Endothelial cell of umbilical vein (primary cell): ENCODE measurements around the gene HPSE2. TPM values are rescaled to one million over a fixed set of nuclear protein-coding genes. Genes with fewer than 3 reads are reported as not detected.

Experiments used
- BruUV-seq: library from RNA; stranded (reverse); fragments of 400-500 nt; replicated peaks from 2 replicates; lab custom pipeline; 2021; lab: Mats Ljungman, UMichigan
- CTCF ChIA-PET: fragments of 300-600, 350-600 bp; sonication (Branson Sonifier 250); formaldehyde crosslinking; loops from one replicate; lab custom pipeline; 2021; ENCODE audit warnings: antibody characterized with exemption, inconsistent platforms; lab: Charles Lee
- POLR2A ChIA-PET: fragments of 300-600, 350-600 bp; sonication (Branson Sonifier 250); formaldehyde crosslinking; loops from one replicate; lab custom pipeline; 2021; ENCODE audit warnings: antibody characterized with exemption, inconsistent platforms; lab: Charles Lee
- DNase-seq: peaks from one replicate; pipeline ENCODE4 v3.0.0-alpha.2; 2011; ENCODE audit warnings: low read depth, low spot score
- FAIRE-seq: peaks from 2 replicates; lab custom pipeline; 2011; peaks lifted over from hg19 to GRCh38; lab: Jason Lieb, UNC
- H2AFZ ChIP-seq: 2 replicates; pipeline ENCODE4 v1.6.0; 2012; ENCODE audit warnings: low read depth, low read length, control low read depth, inconsistent platforms
- H3K27ac ChIP-seq: 2 replicates; pipeline ENCODE4 v1.5.1; 2011; ENCODE audit warnings: low read depth, mild to moderate bottlenecking, control low read depth, low read length, moderate library complexity; ENCODE audit not compliant: insufficient read depth
- H3K27me3 ChIP-seq, 2 experiments: 2 replicates each; pipeline versions ENCODE4 v1.6.0 to v1.6.1; 2011; ENCODE audit warnings: low read length in 2 of 2, mixed read lengths in 1 of 2; ENCODE audit not compliant: control insufficient read depth in 2 of 2, insufficient read depth in 2 of 2
- H3K36me3 ChIP-seq, 2 experiments: 2 replicates in 1 of 2; 3 replicates in 1 of 2; pipeline ENCODE4 v1.5.1; 2011; ENCODE audit warnings: low read length in 2 of 2, mild to moderate bottlenecking in 1 of 2, moderate library complexity in 1 of 2; ENCODE audit not compliant: control insufficient read depth in 2 of 2, insufficient read depth in 2 of 2; ENCODE audit errors: extremely low read depth in 1 of 2
- H3K4me1 ChIP-seq: 3 replicates; pipeline ENCODE4 v1.5.1; 2011; ENCODE audit warnings: mild to moderate bottlenecking, low read length; ENCODE audit not compliant: control insufficient read depth, insufficient read depth; ENCODE audit errors: extremely low read depth
- H3K4me2 ChIP-seq: 2 replicates; pipeline ENCODE4 v1.6.1; 2011; ENCODE audit warnings: low read length, control low read depth, mixed read lengths; ENCODE audit not compliant: insufficient read depth
- H3K4me3 ChIP-seq, 3 experiments: fragments of 200-600 bp in 1 of 3; sonication (generic), shearing (Covaris generic) in 1 of 3; replicated peaks in 1 of 3; 2 replicates each; pipeline ENCODE4 v1.5.1; 2011 to 2016; ENCODE audit warnings: control low read depth in 3 of 3, low read length in 3 of 3, mild to moderate bottlenecking in 2 of 3, inconsistent platforms in 1 of 3, low read depth in 1 of 3, moderate library complexity in 1 of 3; ENCODE audit not compliant: insufficient read depth in 1 of 3
- H3K79me2 ChIP-seq: 2 replicates; pipeline ENCODE4 v1.6.0; 2012; ENCODE audit warnings: low read length, inconsistent platforms; ENCODE audit not compliant: control insufficient read depth, insufficient read depth
- H3K9ac ChIP-seq: replicated peaks from 2 replicates; pipeline ENCODE3; 2011; ENCODE audit warnings: low read length, control low read depth; ENCODE audit not compliant: insufficient read depth; ENCODE audit errors: extremely low read depth
- H3K9me1 ChIP-seq: replicated peaks from 3 replicates; pipeline ENCODE4 v1.6.0; 2011; ENCODE audit warnings: mild to moderate bottlenecking, low read length; ENCODE audit not compliant: control insufficient read depth, insufficient read depth; ENCODE audit errors: extremely low read depth
- H3K9me3 ChIP-seq: replicated peaks from 2 replicates; pipeline ENCODE4 v1.5.1; 2012; ENCODE audit warnings: low read length, inconsistent platforms; ENCODE audit not compliant: control insufficient read depth, insufficient read depth
- H4K20me1 ChIP-seq: replicated peaks from 2 replicates; pipeline ENCODE3; 2011; ENCODE audit warnings: mild to moderate bottlenecking, low read length; ENCODE audit not compliant: control insufficient read depth, insufficient read depth; ENCODE audit errors: extremely low read depth
- CTCF ChIP-seq, 2 donors: IDR thresholded peaks; 1 replicate in 1 of 2; 2 replicates in 1 of 2; pipeline ENCODE4 v1.5.1; 2011; ENCODE audit warnings: low read length in 2 of 2, mild to moderate bottlenecking in 2 of 2, moderate library complexity in 2 of 2, control low read depth in 1 of 2, inconsistent platforms in 1 of 2, low read depth in 1 of 2; ENCODE audit not compliant: insufficient read depth in 1 of 2; ENCODE audit errors: extremely low read depth in 1 of 2
- EZH2 ChIP-seq: IDR thresholded peaks from 2 replicates; pipeline ENCODE4 v1.6.1; 2012; ENCODE audit warnings: borderline replicate concordance, low read depth, mild to moderate bottlenecking, moderate library complexity, low read length, inconsistent platforms; ENCODE audit not compliant: severe bottlenecking
- FOS ChIP-seq: IDR thresholded peaks from 2 replicates; pipeline ENCODE4 v1.6.1; 2011; ENCODE audit warnings: mild to moderate bottlenecking, low read length, moderate library complexity, borderline replicate concordance; ENCODE audit not compliant: insufficient read depth
- GATA2 ChIP-seq: IDR thresholded peaks from 2 replicates; pipeline ENCODE4 v1.7.0; 2011; ENCODE audit warnings: low read depth, mild to moderate bottlenecking, moderate library complexity, mixed read lengths, low read length; ENCODE audit not compliant: insufficient read length, insufficient read depth
- JUN ChIP-seq: IDR thresholded peaks from 2 replicates; pipeline ENCODE4 v1.6.1; 2011; ENCODE audit warnings: borderline replicate concordance, low read depth; ENCODE audit not compliant: insufficient read length, insufficient read depth
- MYC ChIP-seq: IDR thresholded peaks from one replicate; pipeline ENCODE4 v1.6.1; 2011; ENCODE audit warnings: mild to moderate bottlenecking, low read depth, low read length
- POLR2A ChIP-seq: IDR thresholded peaks from 2 replicates; pipeline ENCODE4 v1.6.1; 2012; ENCODE audit warnings: low read depth, mild to moderate bottlenecking, control low read depth, low read length
- POLR2AphosphoS5 ChIP-seq: IDR thresholded peaks from 2 replicates; pipeline ENCODE4 v1.6.1; 2012; ENCODE audit warnings: low read depth, mild to moderate bottlenecking, control low read depth, low read length, moderate library complexity; ENCODE audit not compliant: insufficient read depth
- dilution Hi-C: fragments of 300-500 bp; cut with MboI; formaldehyde crosslinking; loops from one replicate; pipeline ENCODE4 v1.15.0; 2019; ENCODE audit warnings: low sequenced_read_pairs; ENCODE audit not compliant: extremely low pct_ligation_motif_present
- intact Hi-C: fragments of 100-400 bp; cut with micrococcal nuclease; formaldehyde crosslinking; loops from one replicate; pipeline ENCODE4 v1.10.0; 2022
- polyA plus RNA-seq, 4 experiments: library from polyadenylated mRNA; depleted of rRNA in 3 of 4; stranded (reverse) in 3 of 4; unstranded in 1 of 4; fragments of >200 nt; gene quantifications; 2 replicates each; pipeline versions ENCODE4 v1.2.1 to v1.2.3, GENCODE V29; 2011 to 2012; ENCODE audit warnings: missing spikeins in 1 of 4
- total RNA-seq: library from RNA; stranded (reverse); gene quantifications from 2 replicates; pipeline ENCODE4 v1.2.3, GENCODE V29; 2021
- TF ChIP-seq, protein P1 (sequence below): IDR thresholded peaks from 2 replicates; pipeline ENCODE4 v1.6.1; 2011; ENCODE audit not compliant: insufficient read depth, insufficient read length

HPSE2 gene
- total and polyA plus RNA-seq, 2 donors (not counting 3 experiments of a cell fraction or from before 2014, with no cell fraction given) = not detected

DNA sequence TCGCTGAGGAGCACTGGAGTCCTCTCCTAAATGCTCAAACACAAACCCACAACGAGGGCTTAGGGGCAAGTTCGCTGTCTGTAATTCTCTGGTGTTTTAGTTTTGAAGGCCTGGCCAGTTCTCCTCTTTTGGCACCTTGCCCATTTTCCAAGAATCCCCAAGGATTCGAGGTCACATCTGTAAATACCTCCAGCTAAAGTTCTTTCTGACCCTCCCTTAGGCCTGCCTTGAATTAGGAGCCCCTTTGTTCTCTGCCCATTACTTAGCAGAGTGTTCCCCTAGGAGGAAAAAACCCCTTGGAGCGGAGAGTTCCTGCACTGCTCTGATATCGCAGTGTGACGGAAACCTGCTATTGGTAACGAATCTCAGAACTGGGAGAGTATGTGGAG, 819.9 kb downstream of the HPSE2 start:
- Histone ChIP-seq H3K9ac (no peak overlapping the region), H2AFZ (no peak overlapping the region), H3K9me1 (no peaks in the 10 kb centered on the region), H3K4me1 (peaks cover 14% of the 10 kb centered on the region), H3K4me2 (no peak overlapping the region), H3K36me3 (peaks cover 3 to 25% of the 10 kb centered on the region in 2 experiments), H3K27ac (no peak overlapping the region), H3K27me3 (no peaks in the 10 kb centered on the region), H4K20me1 (no peaks in the 10 kb centered on the region), H3K9me3 (no peaks in the 10 kb centered on the region), H3K4me3 (no peak overlapping the region), H3K79me2 (no peaks in the 10 kb centered on the region)
- POLR2A ChIA-PET = interaction anchor here (0.6 to 0.7 kb wide), 2 partner anchors 21 to 45 kb away, joined by 3 read pairs; no protein-coding TSS in a partner anchor
- intact Hi-C loops = loop anchor here (1.0 kb wide), 1 partner anchor 31 kb away; the partner anchor contains the start of gene HPS1
- BruUV-seq = no TSS peak
- dilution Hi-C loops = no loop called here
- CTCF ChIA-PET = interaction anchor here (0.7 to 2.5 kb wide), 8 partner anchors 10 to 831 kb away, joined by 3 to 13 read pairs (median 4); no protein-coding TSS in a partner anchor
- FAIRE-seq = no peak
- no peak for TF ChIP-seq POLR2AphosphoS5
- TF ChIP-seq, protein P1, sequence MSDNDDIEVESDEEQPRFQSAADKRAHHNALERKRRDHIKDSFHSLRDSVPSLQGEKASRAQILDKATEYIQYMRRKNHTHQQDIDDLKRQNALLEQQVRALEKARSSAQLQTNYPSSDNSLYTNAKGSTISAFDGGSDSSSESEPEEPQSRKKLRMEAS = no peak
- no peak for TF ChIP-seq JUN
- TF ChIP-seq EZH2 = no peak
- TF ChIP-seq MYC = no peak
- TF ChIP-seq GATA2 = no peak
- TF ChIP-seq POLR2A = no peak
- TF ChIP-seq CTCF (IDR thresholded peaks at IDR 0.05; ENCODE audit: extremely low read depth in 1 of 2, insufficient read depth in 1 of 2, low read depth in 1 of 2, low read length in 2 of 2) = no peak
- TF ChIP-seq FOS = no peak
- DNase-seq = peak; percentile 14
